Measurements from ENCODE around the gene VPS50.
"Not testable (repeated sequence)": the region's sequence is repeated elsewhere in the genome, so short reads cannot be mapped to it uniquely, and the experiment has no call there.

Gene VPS50

GRCh38 chr7:93316730-93317129 lies 84.6 kb downstream of the VPS50 start:
- DNase-seq (ENCODE audit: low read depth): peak; percentile 39
- TF ChIP-seq, protein P1, sequence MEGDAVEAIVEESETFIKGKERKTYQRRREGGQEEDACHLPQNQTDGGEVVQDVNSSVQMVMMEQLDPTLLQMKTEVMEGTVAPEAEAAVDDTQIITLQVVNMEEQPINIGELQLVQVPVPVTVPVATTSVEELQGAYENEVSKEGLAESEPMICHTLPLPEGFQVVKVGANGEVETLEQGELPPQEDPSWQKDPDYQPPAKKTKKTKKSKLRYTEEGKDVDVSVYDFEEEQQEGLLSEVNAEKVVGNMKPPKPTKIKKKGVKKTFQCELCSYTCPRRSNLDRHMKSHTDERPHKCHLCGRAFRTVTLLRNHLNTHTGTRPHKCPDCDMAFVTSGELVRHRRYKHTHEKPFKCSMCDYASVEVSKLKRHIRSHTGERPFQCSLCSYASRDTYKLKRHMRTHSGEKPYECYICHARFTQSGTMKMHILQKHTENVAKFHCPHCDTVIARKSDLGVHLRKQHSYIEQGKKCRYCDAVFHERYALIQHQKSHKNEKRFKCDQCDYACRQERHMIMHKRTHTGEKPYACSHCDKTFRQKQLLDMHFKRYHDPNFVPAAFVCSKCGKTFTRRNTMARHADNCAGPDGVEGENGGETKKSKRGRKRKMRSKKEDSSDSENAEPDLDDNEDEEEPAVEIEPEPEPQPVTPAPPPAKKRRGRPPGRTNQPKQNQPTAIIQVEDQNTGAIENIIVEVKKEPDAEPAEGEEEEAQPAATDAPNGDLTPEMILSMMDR (conservative IDR thresholded peaks at IDR 0.05; ENCODE audit: low read depth, low read length): no peak
- H3K4me3 ChIP-seq (ENCODE audit: low read depth, low read length): no peak overlapping the region

- DNase-seq (ENCODE audit: low read depth): no peak
- no peak overlapping the region for H3K4me3 ChIP-seq (ENCODE audit: low read depth, low read length)
- TF ChIP-seq, protein P1 (conservative IDR thresholded peaks at IDR 0.05; ENCODE audit: low read depth, low read length): no peak
Measured at GRCh38 chr7:93320887-93321286, 88.7 kb downstream of the VPS50 start.

GRCh38 chr7:93326291-93326690 lies 94.1 kb downstream of the VPS50 start:
- not testable (repeated sequence) for DNase-seq (ENCODE audit: low read depth); H3K4me3 ChIP-seq (ENCODE audit: low read depth, low read length)

- TF ChIP-seq, protein P1 (conservative IDR thresholded peaks at IDR 0.05; ENCODE audit: low read depth, low read length): no peak
- peak; percentile 93 for DNase-seq (ENCODE audit: low read depth)
- no peak overlapping the region for H3K4me3 ChIP-seq (ENCODE audit: low read depth, low read length)
Measured at GRCh38 chr7:93327006-93327633, 95.0 kb downstream of the VPS50 start.

DNA sequence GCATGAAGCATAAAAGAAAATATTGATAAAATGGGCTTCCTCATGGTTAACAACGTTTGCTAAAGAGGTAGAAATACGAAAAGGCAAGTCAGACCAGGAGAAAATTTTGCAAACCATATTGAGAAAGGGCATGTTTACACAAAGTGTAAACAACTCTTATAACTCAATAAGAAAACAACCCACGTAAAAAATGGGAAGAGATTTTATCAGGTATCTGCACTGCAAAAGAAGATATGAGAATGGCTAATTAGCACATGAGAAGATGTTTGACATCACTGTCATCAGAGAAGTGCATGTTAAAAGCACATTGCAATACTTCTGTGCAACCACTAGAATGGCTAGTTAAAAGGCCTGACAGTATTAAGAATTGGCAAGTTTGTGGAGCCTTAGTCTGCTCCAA lies 99.5 kb downstream of the VPS50 start:
- TF ChIP-seq, protein P1 (conservative IDR thresholded peaks at IDR 0.05; ENCODE audit: low read depth, low read length): no peak
- DNase-seq (ENCODE audit: low read depth): no peak
- no peak overlapping the region for H3K4me3 ChIP-seq (ENCODE audit: low read depth, low read length)

GRCh38 chr7:93332172-93332571 lies 100.0 kb downstream of the VPS50 start:
- TF ChIP-seq, protein P1 (conservative IDR thresholded peaks at IDR 0.05; ENCODE audit: low read depth, low read length): no peak
- DNase-seq (ENCODE audit: low read depth): no peak
- H3K4me3 ChIP-seq (ENCODE audit: low read depth, low read length): no peak overlapping the region

GRCh38 chr7:93337052-93337451 lies 104.9 kb downstream of the VPS50 start:
- TF ChIP-seq, protein P1 (conservative IDR thresholded peaks at IDR 0.05; ENCODE audit: low read depth, low read length): no peak
- no peak for DNase-seq (ENCODE audit: low read depth)
- no peak overlapping the region for H3K4me3 ChIP-seq (ENCODE audit: low read depth, low read length)

- not testable (repeated sequence) for DNase-seq (ENCODE audit: low read depth); H3K4me3 ChIP-seq (ENCODE audit: low read depth, low read length)
Measured at GRCh38 chr7:93342178-93342577, 110.0 kb downstream of the VPS50 start.

Data from choroid plexus epithelial cell (primary cell).